GM19463 (cell line): ENCODE data around the gene GRK2.

Experiments used
- ATAC-seq: cut with Tn5 transposase; IDR thresholded peaks from one replicate; pipeline ENCODE4 v1.9.1; 2021; ENCODE audit warnings: mild to moderate bottlenecking, moderate library complexity; ENCODE audit not compliant: unreplicated experiment

GRK2 gene

DNA sequence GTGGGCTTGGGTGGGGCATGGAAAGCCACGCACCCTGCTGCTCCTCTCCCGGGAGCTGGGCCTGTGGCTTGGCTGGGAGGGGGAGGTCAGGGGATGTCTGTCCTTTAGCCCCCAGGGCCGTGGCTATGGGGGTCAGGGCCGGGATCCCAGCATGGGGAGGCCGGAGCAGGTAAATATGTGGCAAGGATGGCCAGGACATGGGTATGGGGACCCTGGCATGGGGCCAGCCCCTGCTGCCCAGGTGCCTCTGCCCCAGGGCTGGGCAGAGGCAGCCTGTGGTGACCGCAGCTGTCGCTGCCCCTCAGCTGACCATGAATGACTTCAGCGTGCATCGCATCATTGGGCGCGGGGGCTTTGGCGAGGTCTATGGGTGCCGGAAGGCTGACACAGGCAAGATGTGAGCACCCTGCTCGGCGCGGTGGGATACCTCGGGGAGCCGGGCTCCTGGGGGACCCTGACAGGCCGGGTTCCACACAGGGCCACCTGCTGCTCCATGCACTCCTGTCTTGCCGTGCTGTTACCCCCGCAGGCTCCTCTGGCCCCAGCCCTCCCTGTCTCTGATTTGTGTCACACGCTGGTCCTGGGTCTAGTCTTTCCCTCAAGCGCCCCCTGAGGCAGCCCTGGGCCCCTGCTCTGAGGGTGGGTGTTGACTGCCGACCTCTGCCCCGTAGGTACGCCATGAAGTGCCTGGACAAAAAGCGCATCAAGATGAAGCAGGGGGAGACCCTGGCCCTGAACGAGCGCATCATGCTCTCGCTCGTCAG is 14.7 kb downstream of the GRK2 start:
- no peak for ATAC-seq

DNA sequence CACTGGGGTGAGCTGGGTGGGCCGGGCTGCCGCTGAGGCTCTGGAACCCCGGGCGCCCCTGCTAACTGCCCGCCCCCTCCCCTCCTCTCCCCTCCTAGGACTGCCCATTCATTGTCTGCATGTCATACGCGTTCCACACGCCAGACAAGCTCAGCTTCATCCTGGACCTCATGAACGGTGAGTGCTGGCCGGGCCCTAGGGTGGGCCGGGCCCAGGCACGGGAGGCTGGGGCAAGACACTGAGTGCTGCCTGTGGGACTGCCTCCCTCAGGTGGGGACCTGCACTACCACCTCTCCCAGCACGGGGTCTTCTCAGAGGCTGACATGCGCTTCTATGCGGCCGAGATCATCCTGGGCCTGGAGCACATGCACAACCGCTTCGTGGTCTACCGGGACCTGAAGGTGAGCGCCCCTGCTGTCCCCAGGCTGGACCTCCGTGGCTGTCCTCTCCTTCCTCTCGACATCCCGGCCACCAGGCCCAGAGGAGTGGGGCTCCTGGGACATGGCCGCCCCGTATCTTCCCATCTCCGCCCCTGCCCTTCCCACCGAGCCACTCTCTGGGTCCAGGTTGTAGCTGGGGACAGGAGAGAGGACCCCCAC is 15.4 kb downstream of the GRK2 start:
- no peak for ATAC-seq

DNA sequence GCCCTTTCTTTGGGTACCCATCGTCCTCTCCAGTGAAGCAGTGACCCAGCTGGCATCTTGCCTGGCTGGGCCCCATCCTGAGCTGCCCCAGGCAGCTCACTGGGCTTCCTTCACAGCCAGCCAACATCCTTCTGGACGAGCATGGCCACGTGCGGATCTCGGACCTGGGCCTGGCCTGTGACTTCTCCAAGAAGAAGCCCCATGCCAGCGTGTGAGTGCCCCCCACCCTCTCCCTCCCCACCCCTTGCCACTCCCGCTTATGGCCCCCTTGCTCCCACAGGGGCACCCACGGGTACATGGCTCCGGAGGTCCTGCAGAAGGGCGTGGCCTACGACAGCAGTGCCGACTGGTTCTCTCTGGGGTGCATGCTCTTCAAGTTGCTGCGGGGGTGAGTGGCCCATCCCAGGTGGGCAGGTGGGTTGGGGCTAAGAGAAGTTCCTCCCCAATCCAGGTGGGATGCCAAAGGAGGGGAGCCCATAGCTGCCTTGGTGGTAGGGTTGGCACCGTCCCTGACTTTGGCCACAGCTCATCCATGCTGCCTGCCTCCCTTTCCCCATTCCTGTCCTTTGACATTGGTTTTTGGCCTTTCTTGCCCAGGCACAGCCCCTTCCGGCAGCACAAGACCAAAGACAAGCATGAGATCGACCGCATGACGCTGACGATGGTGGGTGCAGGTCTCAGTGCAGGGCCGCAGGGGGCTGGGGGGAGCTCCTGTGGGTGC is 16.0 kb downstream of the GRK2 start:
- ATAC-seq: no peak

DNA sequence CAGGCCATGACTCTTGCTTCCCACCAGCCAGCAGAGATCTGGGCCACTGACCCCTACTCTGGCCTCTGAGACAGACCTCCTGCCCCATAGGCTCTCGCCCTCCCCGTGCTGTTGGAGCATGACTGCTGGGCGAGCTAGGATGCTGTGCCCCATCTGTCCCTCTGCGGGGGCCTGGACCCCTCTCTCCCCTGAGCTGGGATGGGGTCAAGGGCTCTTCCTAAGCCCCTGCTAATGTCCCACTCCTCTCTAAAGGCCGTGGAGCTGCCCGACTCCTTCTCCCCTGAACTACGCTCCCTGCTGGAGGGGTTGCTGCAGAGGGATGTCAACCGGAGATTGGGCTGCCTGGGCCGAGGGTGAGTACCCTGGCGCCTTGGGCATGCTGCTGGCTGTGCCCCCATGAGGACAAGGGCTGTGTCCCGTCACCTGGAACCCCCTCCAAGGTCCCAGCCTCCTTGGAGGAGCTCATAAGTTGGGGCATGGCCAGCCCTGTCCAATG is 16.7 kb downstream of the GRK2 start:
- no peak for ATAC-seq

DNA sequence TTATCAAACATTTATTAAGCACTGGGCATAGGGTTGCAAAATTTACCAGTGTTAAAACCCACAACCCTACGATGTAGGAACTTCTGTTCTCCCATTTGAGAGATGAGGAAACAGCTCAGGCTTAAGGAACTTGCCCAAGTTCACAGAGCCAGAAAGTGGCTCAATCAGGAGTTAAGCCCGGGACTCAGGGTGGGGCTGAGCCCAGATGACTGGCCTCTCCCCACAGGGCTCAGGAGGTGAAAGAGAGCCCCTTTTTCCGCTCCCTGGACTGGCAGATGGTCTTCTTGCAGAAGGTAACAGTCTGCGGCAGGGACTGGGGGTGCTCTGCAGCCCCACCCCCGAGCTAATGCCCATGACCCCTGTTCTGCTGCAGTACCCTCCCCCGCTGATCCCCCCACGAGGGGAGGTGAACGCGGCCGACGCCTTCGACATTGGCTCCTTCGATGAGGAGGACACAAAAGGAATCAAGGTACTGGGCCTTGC is 17.2 kb downstream of the GRK2 start:
- no peak for ATAC-seq

DNA sequence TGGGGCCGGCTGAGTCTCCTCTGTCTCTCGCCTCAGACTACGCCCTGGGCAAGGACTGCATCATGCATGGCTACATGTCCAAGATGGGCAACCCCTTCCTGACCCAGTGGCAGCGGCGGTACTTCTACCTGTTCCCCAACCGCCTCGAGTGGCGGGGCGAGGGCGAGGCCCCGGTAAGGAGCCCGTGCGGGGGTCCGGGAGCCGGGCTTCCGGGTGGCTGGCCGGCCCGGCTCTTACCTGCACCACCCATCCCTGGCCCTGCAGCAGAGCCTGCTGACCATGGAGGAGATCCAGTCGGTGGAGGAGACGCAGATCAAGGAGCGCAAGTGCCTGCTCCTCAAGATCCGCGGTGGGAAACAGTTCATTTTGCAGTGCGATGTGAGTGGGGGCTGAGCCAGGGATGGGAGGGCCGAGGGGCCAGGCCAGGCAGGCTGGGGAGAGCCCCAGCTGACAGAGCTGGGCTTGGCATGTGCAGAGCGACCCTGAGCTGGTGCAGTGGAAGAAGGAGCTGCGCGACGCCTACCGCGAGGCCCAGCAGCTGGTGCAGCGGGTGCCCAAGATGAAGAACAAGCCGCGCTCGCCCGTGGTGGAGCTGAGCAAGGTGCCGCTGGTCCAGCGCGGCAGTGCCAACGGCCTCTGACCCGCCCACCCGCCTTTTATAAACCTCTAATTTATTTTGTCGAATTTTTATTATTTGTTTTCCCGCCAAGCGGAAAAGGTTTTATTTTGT is 18.7 kb downstream of the GRK2 start:
- ATAC-seq: no peak

DNA sequence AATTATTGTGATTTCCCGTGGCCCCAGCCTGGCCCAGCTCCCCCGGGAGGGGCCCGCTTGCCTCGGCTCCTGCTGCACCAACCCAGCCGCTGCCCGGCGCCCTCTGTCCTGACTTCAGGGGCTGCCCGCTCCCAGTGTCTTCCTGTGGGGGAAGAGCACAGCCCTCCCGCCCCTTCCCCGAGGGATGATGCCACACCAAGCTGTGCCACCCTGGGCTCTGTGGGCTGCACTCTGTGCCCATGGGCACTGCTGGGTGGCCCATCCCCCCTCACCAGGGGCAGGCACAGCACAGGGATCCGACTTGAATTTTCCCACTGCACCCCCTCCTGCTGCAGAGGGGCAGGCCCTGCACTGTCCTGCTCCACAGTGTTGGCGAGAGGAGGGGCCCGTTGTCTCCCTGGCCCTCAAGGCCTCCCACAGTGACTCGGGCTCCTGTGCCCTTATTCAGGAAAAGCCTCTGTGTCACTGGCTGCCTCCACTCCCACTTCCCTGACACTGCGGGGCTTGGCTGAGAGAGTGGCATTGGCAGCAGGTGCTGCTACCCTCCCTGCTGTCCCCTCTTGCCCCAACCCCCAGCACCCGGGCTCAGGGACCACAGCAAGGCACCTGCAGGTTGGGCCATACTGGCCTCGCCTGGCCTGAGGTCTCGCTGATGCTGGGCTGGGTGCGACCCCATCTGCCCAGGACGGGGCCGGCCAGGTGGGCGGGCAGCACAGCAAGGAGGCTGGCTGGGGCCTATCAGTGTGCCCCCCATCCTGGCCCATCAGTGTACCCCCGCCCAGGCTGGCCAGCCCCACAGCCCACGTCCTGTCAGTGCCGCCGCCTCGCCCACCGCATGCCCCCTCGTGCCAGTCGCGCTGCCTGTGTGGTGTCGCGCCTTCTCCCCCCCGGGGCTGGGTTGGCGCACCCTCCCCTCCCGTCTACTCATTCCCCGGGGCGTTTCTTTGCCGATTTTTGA is 19.5 kb downstream of the GRK2 start:
- no peak for ATAC-seq

DNA sequence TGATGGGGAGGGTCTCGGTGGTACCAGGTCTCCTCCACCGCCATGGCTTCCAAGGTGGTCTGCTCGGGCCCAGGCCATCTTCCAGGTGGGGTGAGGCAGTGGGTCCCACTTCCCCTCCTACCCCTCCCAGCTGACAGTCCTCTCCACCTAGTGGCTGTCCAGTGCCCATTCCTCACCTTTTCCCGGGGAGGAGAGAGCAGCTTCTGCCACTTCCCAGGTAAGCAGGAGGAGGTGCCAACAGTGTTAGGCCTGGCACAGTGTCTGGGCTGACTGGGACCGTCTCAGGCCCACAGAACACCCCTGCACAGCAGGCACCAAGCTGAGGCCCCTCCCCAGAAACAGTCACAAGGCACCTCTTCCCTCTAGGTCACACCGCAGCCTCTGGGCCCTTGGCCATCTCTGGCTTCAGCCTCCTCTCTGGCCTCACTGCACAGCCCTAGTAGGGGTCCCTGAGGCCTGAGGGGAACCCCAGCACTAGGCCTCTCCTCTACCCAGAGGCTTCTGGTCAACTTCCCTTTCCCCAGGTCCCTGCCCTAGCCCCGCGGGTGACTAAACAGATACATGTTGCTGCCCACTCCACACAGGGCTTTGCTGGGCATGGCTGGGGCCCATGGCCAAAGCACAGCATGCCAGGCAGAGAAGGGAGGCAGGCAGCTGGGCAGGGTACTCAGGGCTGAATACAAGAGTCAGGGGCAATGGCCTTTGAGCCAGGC is 20.5 kb downstream of the GRK2 start:
- no peak for ATAC-seq

DNA sequence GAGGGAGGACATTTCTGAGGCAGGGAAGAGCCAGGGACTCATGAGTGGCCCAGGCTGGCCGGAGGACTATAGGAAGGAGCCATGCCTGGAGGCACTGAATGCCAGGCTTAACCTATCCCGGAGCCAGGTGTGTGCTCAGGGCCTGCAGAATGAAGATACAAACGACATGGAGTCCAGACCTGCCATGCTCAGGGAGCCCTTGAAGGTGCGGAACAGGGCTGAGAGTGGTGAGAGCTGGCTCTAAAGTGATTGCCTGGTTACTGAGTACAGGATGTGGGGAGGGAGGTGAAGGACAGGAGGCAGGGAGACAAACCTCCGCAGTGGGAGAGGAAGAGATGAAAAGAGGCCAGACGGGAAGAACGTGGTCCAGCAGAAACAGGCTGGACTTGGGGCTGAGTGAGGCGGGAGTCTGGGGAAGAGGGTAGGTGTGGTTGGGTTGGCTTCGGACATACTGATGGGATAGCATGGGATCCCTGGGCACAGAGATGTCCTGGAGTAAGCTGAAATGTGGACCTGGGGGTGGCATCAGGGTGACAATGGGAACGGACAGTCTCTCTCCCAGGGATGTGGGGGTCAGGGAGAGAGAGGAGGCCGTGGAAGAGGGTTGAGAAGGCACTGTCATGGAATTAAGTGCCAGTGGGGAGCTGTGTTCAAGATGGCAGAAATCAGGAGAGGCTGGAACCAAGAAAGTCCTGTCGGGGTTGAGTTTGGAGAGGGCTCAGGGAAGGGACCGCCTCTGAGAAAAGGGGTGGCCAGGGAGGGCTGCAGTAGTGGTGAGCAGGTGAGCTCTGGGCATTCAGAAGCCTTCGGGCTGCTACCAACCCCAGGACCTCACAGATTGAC is 21.3 kb downstream of the GRK2 start:
- no peak for ATAC-seq

DNA sequence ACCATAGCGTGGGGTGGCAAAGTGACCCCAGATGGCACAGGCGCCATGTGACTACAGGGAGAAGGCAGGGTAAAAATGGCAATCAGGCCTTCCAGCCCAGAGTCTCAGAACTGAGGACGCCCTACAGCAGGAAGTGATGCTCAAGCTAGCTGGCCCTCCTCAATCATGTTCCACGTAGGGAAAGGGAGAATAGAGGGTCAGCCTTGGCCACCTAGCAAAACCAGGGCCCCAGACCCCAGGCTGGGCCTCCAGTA is 21.9 kb downstream of the GRK2 start:
- no peak for ATAC-seq

DNA sequence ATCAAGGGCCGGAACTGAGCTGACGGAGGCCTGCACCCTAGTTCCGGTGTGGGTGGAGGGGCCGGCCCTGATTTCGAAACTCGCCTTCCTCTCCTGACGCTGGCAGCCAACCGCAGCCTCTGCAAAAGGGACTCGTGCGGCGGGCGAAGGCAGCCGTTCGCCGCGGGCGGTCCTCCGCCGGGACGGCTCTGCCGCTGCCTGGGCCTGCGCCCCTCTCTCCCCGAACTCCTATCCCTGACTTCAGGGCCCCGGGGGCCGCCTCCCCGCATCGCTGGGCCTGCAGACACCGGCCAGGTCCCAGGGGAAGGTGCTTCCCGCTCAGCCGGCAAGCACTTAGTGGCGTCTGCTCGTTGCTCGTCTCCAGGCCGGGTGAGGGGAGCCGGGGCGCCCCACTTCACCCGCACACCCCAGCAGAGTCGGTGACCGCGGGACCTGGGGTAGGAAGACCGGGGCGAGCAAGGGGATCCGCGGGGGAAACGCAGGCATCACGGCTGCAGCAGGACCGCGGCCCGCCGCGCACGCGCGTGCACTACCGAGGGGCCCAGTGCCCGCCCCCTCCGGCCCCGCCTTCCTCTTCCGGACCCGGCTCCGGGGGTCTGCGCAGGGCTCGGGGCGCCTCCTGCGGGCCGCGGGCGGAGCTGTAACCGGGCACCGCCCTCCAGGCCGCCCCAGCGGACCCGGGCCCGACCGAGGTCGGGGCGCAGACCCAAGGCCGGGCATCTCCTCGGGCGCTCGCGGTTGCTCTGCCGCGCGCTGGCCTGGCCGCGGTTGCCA is 22.4 kb downstream of the GRK2 start:
- ATAC-seq: peak; percentile 70

DNA sequence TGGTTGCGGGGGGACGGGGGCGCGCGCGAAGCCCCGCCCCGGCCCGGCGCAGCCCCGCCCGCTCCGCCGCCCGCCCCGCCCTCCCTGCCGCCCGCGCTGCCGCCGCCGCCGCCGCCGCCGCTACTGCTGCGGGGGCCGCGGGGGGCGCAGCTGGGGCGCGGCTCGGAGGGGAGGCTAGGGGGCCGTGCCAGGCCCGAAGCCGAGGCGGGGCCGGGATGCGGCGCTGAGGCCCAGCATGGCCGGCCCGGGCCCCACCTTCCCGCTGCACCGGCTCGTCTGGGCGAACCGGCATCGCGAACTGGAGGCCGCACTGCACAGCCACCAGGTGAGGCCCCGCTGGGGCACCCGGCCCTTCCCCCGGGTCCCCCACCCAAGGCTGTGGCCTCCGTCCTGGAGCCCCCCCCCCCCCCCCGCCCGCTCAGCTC is 23.0 kb downstream of the GRK2 start, which contains the start of gene ANKRD13D:
Gene ANKRD13D (plus strand): TSS at position 78 of the 425 bp plus-strand sequence. CDS start 158 bp downstream, at position 236.
- peak; percentile 44 for ATAC-seq

DNA sequence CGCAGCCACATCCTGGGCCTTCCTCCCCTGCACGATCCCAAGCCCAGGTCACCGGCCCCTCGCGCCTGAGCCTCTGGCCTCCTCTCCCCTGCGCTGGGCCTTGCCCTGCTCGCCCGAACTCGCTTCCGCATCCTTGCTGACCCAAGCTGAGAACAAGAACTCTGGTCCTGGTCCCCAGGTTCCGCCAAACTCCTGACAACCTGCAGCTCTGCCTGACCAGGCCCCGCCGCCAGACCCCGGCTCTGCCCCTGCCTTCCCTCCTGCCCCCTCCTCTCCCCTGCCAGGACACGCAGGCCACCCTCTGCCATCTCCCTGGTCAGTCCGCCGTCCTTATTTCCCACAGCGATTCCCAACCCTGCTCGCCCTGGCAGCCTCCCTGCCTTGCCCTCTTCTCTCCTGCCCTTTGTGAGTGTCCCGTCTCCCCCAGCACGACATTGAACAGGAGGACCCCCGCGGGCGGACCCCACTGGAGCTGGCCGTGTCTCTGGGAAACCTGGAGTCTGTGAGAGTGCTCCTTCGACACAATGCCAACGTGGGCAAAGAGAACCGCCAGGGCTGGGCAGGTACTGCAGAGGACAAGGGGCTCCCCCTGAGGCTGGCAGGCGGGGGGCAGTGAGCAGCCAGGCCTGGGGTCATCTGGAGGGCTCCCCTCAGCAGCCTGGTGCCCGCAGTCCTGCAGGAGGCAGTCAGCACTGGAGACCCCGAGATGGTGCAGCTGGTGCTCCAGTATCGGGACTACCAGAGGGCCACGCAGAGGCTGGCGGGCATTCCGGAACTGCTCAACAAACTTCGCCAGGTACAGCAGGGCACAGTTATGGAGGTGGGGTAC is 23.6 kb downstream of the GRK2 start:
- ATAC-seq: no peak

DNA sequence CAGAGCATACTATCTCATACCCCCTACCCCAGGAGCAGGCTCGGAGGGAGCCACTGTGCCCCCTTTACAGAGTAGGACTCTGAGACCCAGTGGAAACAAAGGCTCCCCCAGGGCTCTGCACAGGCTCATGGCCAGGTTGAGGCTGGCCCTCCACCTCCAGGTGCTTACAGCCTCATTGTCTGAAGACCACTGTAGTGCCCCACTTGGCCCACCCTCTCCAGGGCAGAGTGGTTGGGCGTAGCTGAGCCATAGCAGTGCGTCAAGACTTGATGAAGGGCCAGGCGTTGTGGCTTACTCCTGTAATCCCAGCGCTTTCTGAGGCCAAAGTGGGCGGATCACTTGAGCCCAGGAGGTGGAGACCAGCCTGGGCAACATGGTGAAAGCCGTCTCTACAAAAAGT is 24.5 kb downstream of the GRK2 start:
- ATAC-seq: no peak

DNA sequence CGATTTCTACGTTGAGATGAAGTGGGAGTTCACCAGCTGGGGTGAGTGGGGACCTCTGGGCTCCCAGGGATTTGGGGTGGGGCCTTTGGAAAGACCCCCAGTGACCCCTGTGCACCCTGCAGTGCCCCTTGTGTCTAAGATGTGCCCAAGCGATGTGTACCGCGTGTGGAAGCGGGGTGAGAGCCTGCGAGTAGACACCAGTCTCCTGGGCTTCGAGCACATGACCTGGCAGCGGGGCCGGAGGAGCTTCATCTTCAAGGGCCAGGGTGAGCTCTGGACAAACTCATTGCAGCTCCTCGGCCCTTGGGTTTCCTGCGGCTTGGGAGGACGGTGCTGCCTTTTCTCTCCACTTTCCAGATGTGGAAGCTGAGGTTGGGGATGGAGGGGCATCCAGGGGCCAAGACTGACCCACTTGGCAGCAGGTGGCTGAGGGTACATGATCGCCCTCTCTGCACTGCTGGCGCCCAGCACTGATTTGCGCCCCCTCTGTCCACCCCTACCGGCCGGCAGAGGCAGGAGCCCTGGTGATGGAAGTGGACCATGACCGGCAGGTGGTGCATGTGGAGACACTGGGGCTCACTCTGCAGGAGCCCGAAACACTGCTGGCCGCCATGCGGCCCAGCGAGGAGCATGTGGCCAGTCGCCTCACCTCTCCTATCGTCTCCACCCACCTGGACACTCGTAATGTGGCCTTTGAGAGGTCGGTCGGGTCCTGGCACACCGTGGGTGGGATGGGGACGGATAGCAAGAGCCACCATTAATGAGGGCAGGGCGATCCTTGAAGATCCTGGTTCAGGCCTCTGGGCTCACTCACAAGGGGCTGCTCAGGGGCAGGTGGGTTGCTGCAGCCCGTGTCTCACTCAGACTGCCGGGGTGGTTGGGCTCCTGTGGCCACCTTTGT is 25.5 kb downstream of the GRK2 start:
- ATAC-seq: no peak

DNA sequence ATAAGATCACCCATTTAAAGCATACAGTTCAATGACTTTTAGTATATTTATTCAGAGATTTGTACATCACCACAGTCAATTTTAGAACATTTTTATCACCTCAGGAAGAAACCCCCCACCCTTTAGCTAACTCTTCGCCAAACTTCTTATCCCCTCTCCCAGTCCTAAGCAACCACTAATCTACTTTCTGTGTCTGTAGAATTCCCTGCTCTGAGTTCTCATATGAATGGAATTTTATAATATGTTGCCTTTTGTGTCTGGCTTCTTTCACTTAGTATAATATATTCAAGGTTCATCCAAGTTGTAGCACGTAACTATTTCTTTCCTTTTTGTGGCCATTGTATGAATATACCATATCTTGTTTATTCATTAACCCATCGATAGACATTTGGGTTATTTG is 26.4 kb downstream of the GRK2 start:
- no peak for ATAC-seq
